Breast epithelium (tissue), 3 donors: ENCODE results near the gene TMPRSS11D.

Source experiments
- CTCF ChIP-seq, 3 donors: fragments of 450-650 bp; IDR thresholded peaks; one replicate each; pipeline ENCODE4 v1.5.1; 2016 to 2017; ENCODE audit warnings: antibody characterized with exemption in 3 of 3, mild to moderate bottlenecking in 3 of 3, moderate library complexity in 3 of 3
- POLR2AphosphoS5 ChIP-seq, 3 donors: sonication (generic); formaldehyde crosslinking; IDR thresholded peaks; one replicate each; pipeline ENCODE4 v1.6.1; 2017; ENCODE audit warnings: antibody characterized with exemption in 3 of 3

DNA sequence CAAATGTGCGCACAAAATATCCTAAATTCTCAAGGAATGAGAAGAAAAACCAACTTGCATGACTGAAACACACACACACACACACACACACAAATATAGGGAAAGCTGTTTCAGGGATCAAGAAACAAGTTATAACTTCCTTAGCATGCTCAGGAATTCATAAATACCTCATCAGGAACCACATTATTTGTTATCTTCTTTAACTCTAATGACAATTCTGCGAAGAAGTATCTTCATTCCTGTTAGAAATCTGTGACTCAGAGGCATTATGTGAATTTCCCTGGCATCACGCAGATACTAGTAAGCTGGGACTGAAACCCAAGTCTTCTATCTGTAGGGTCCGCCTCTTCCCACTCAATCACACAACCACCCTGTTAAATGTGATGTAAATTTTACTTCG is 49.2 kb upstream of the TMPRSS11D start:
- TF ChIP-seq POLR2AphosphoS5 (IDR thresholded peaks at IDR 0.05) (no peak), CTCF (IDR thresholded peaks at IDR 0.05) (no peak)
